Common myeloid progenitor, CD34-positive (primary cell): Measurements from ENCODE around the gene ACTL7A.
"Not testable (repeated sequence)": the region's sequence is repeated elsewhere in the genome, so short reads cannot be mapped to it uniquely, and the experiment has no call there.

Experiments used
- CTCF ChIA-PET: fragments of 350-600 bp; sonication (Branson Sonifier 250); formaldehyde crosslinking; loops from one replicate; lab custom pipeline; 2021; ENCODE audit warnings: antibody characterized with exemption; lab: Charles Lee
- POLR2A ChIA-PET: fragments of 350-600 bp; sonication (Branson Sonifier 250); formaldehyde crosslinking; loops from one replicate; lab custom pipeline; 2021; ENCODE audit warnings: antibody characterized with exemption; lab: Charles Lee
- DNase-seq, 3 donors: peaks; one replicate each; pipeline versions ENCODE4 v3.0.0 to v3.0.0-alpha.2; 2013
- H3K27ac ChIP-seq, 2 experiments: 1 replicate in 1 of 2; 2 replicates in 1 of 2; pipeline ENCODE4 v1.7.0; 2013; ENCODE audit warnings: inconsistent platforms in 2 of 2, low read length in 2 of 2, mild to moderate bottlenecking in 2 of 2, low read depth in 1 of 2, moderate library complexity in 1 of 2; ENCODE audit not compliant: severe bottlenecking in 2 of 2, insufficient read depth in 1 of 2, poor library complexity in 1 of 2
- H3K27me3 ChIP-seq, 5 experiments: replicated peaks in 2 of 5; 1 replicate in 3 of 5; 2 replicates in 2 of 5; pipeline versions ENCODE4 v1.6.1 to v1.7.0; 2013; ENCODE audit warnings: low read length in 4 of 5, mild to moderate bottlenecking in 2 of 5, moderate library complexity in 2 of 5, inconsistent platforms in 1 of 5; ENCODE audit not compliant: insufficient read depth in 5 of 5, control insufficient read depth in 4 of 5
- H3K36me3 ChIP-seq, 4 experiments: 1 replicate in 2 of 4; 2 replicates in 2 of 4; pipeline versions ENCODE4 v1.6.1 to v1.7.0; 2013; ENCODE audit warnings: low read length in 3 of 4, control low read depth in 1 of 4, mild to moderate bottlenecking in 1 of 4; ENCODE audit not compliant: control insufficient read depth in 4 of 4, insufficient read depth in 4 of 4
- H3K4me1 ChIP-seq, 4 experiments: 1 replicate in 3 of 4; 2 replicates in 1 of 4; pipeline versions ENCODE4 v1.6.1 to v1.7.1; 2013; ENCODE audit warnings: low read length in 3 of 4, mild to moderate bottlenecking in 3 of 4, control low read depth in 1 of 4, inconsistent platforms in 1 of 4, moderate library complexity in 1 of 4; ENCODE audit not compliant: control insufficient read depth in 4 of 4, insufficient read depth in 4 of 4; ENCODE audit errors: control extremely low read depth in 1 of 4
- H3K4me3 ChIP-seq, 7 experiments: 1 replicate in 4 of 7; 2 replicates in 3 of 7; pipeline versions ENCODE4 v1.5.1 to v1.7.0; 2013; ENCODE audit warnings: mild to moderate bottlenecking in 7 of 7, low read length in 6 of 7, moderate library complexity in 6 of 7, inconsistent platforms in 2 of 7, low read depth in 2 of 7, control low read depth in 1 of 7; ENCODE audit not compliant: insufficient read depth in 4 of 7, control insufficient read depth in 1 of 7; ENCODE audit errors: extremely low read depth in 1 of 7
- H3K9me3 ChIP-seq, 5 experiments: 1 replicate in 4 of 5; 2 replicates in 1 of 5; pipeline versions ENCODE4 v1.6.1 to v1.7.1; 2013; ENCODE audit warnings: low read length in 4 of 5, mild to moderate bottlenecking in 2 of 5, inconsistent platforms in 1 of 5, low read depth in 1 of 5, moderate library complexity in 1 of 5; ENCODE audit not compliant: control insufficient read depth in 4 of 5, insufficient read depth in 2 of 5; ENCODE audit errors: control extremely low read depth in 1 of 5
- WGBS: methylation state at CpG from one replicate; pipeline ENCODE4 v1.1.5; 2013; ENCODE audit not compliant: insufficient coverage; 5-methylcytosine and 5-hydroxymethylcytosine counted together

ACTL7A gene

DNA sequence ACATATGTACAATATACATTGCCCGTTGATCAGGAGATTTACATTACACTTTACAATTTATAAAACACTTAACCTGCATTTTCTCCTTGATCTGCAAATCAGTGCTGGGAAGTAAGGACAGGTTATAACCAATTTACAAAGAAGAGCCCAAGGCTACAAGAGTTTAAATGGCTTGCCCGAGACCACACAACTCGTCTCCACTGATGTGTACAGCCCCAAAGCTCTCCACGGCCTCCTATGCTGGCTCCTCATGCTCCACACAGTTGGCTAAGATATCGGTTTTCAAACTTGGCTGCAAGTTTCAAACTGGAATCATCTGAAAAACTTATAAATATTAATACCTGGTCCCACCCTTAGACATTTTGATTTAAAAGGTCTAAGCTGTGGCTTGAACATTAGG is 16.6 kb upstream of the ACTL7A start:
- H3K36me3 ChIP-seq: no peaks in the 10 kb centered on the region
- H3K4me3 ChIP-seq: no peak overlapping the region
- H3K27ac ChIP-seq: no peak overlapping the region
- DNase-seq: no peak
- 93% methylated on average over 3 of the region's 5 CpGs for WGBS
- POLR2A ChIA-PET: no interaction called here
- no peaks in the 10 kb centered on the region for H3K9me3 ChIP-seq
- no peaks in the 10 kb centered on the region for H3K27me3 ChIP-seq
- H3K4me1 ChIP-seq: peaks cover 5 to 15% (median 9%) of the 10 kb centered on the region in 4 experiments
- CTCF ChIA-PET: no interaction called here

DNA sequence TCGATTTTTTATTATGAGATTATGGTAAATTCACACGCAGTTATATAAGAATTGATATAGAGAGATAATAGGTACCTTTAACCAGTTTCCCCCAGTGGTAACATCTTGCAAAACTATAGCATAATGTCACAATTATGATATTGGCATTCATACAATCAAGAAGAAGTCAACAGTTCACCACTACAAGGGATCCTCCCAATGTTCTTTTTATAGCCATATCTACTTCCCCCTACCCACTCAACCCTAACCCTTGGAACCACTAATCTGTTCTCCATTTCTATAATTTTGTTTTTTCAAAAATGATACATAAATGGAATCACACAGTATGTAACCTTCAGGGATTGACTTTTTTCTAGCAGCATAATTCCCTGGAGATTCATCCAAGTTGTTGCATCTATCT is 16.1 kb upstream of the ACTL7A start:
- DNase-seq: no peak
- CTCF ChIA-PET: no interaction called here
- H3K36me3 ChIP-seq: no peaks in the 10 kb centered on the region
- H3K9me3 ChIP-seq: no peaks in the 10 kb centered on the region
- no CpG with 5 or more reads among the region's 2 CpGs for WGBS
- no peak overlapping the region for H3K27ac ChIP-seq
- no peak overlapping the region for H3K4me3 ChIP-seq
- peaks cover 5 to 15% (median 9%) of the 10 kb centered on the region in 4 experiments for H3K4me1 ChIP-seq
- POLR2A ChIA-PET: no interaction called here
- H3K27me3 ChIP-seq: no peaks in the 10 kb centered on the region

- 93% methylated on average over 7 of the region's 8 CpGs for WGBS
- H3K4me1 ChIP-seq, H3K27me3 ChIP-seq, H3K9me3 ChIP-seq, H3K36me3 ChIP-seq, POLR2A ChIA-PET, DNase-seq, H3K27ac ChIP-seq, H3K4me3 ChIP-seq: not testable (repeated sequence)
- CTCF ChIA-PET: interaction anchor here (0.8 to 1.6 kb wide), 3 partner anchors 17 to 41 kb away, joined by 3 read pairs; no protein-coding TSS in a partner anchor
Observed at GRCh38 chr9:108848296-108848695, 13.8 kb upstream of the ACTL7A start.

- WGBS: 90% methylated on average over 1 of the region's 3 CpGs
- Histone ChIP-seq H3K36me3 (no peaks in the 10 kb centered on the region), H3K27me3 (peaks cover 0 to 3% (median 0%) of the 10 kb centered on the region in 5 experiments), H3K27ac (no peak overlapping the region), H3K4me3 (no peak overlapping the region), H3K4me1 (peaks cover 0 to 3% (median 0%) of the 10 kb centered on the region in 4 experiments), H3K9me3 (no peaks in the 10 kb centered on the region)
- ChIA-PET CTCF (interaction anchor here (0.7 kb wide), 1 partner anchor 269 kb away, joined by 3 read pairs; the partner anchor contains the start of gene TMEM245), POLR2A (no interaction called here)
- peak in 2 of 3 donors; percentile 28 to 33 for DNase-seq
Observed at GRCh38 chr9:108850293-108850897, 11.7 kb upstream of the ACTL7A start.

- peaks cover 0 to 3% (median 0%) of the 10 kb centered on the region in 4 experiments for H3K4me1 ChIP-seq
- POLR2A ChIA-PET: no interaction called here
Observed at GRCh38 chr9:108851138-108851537, 10.9 kb upstream of the ACTL7A start.

GRCh38 chr9:108852079-108852478 is 10.0 kb upstream of the ACTL7A start:
- no peak overlapping the region for H3K27ac ChIP-seq
- ChIA-PET POLR2A (no interaction called here), CTCF (interaction anchor here (0.9 kb wide), 1 partner anchor 102 kb away, joined by 3 read pairs; no protein-coding TSS in a partner anchor)
- H3K27me3 ChIP-seq: peaks cover 0 to 3% (median 0%) of the 10 kb centered on the region in 5 experiments
- H3K36me3 ChIP-seq: no peaks in the 10 kb centered on the region
- 67% methylated on average over 1 of the region's 1 CpG for WGBS
- H3K9me3 ChIP-seq: no peaks in the 10 kb centered on the region
- peaks cover 0 to 3% (median 0%) of the 10 kb centered on the region in 4 experiments for H3K4me1 ChIP-seq
- H3K4me3 ChIP-seq: no peak overlapping the region
- DNase-seq: no peak

More at GRCh38 chr9:108851138-108851537, 10.9 kb upstream of the ACTL7A start:
- CTCF ChIA-PET: interaction anchor here (0.6 kb wide), 1 partner anchor 15 kb away, joined by 3 read pairs; no protein-coding TSS in a partner anchor
- 100% methylated on average over 1 of the region's 3 CpGs for WGBS
- peaks cover 0 to 3% (median 0%) of the 10 kb centered on the region in 5 experiments for H3K27me3 ChIP-seq
- H3K27ac ChIP-seq: no peak overlapping the region
- H3K36me3 ChIP-seq: no peaks in the 10 kb centered on the region
- no peak overlapping the region for H3K4me3 ChIP-seq
- no peaks in the 10 kb centered on the region for H3K9me3 ChIP-seq
- DNase-seq: no peak

DNA sequence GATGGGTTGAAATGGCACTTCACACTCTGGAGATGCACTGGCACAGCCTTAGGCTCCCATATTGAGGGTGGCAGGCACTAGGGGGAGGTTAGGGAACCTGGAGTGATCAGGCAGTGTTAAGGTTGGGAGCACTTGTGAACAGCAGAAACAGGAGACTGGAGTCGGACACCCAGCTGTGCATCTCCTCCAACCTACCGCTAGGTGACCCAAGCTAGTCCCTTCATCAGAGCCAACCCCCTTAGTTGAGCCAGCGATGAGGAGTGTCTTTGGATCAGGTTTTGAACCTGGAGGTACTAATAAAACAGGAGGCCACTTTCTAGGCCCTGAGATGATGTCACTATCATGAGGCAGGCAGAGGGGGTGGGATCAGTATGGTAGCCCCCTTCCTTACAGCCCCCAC is 8.0 kb upstream of the ACTL7A start:
- Histone ChIP-seq H3K27me3 (peaks cover 0 to 3% (median 0%) of the 10 kb centered on the region in 5 experiments), H3K9me3 (no peaks in the 10 kb centered on the region), H3K27ac (no peak overlapping the region), H3K4me3 (no peak overlapping the region), H3K4me1 (no peaks in the 10 kb centered on the region), H3K36me3 (no peaks in the 10 kb centered on the region)
- WGBS: 95% methylated on average over 2 of the region's 3 CpGs
- ChIA-PET POLR2A (interaction anchor here (0.6 kb wide), 1 partner anchor 33 kb away, joined by 3 read pairs; no protein-coding TSS in a partner anchor), CTCF (no interaction called here)
- no peak for DNase-seq
